ENCODE measurements around the gene SPRY1.

SPRY1 gene

GRCh38 chr4:123378794-123379193 lies 17.8 kb upstream of the SPRY1 start:
- Histone ChIP-seq H3K9ac (ENCODE audit: low read depth in 1 of 2, low read length in 2 of 2) (no peak overlapping the region), H3K27ac (ENCODE audit: low read depth in 2 of 2, low read length in 2 of 2) (no peak overlapping the region)

GRCh38 chr4:123379392-123379791 lies 17.2 kb upstream of the SPRY1 start:
- Histone ChIP-seq H3K9me3 (ENCODE audit: control insufficient read depth in 2 of 2, low read length in 2 of 2) (no peaks in the 10 kb centered on the region), H3K4me3 (ENCODE audit: low read length in 2 of 2) (no peak overlapping the region), H3K4me1 (ENCODE audit: control insufficient read depth in 2 of 2, insufficient read depth in 2 of 2, low read length in 2 of 2) (no peaks in the 10 kb centered on the region), H3K27me3 (ENCODE audit: control insufficient read depth in 2 of 2, insufficient read depth in 2 of 2, low read length in 2 of 2) (no peaks in the 10 kb centered on the region), H3K36me3 (ENCODE audit: control insufficient read depth in 2 of 2, insufficient read depth in 2 of 2, low read length in 2 of 2) (no peaks in the 10 kb centered on the region), H3K27ac (ENCODE audit: low read depth in 2 of 2, low read length in 2 of 2) (no peak overlapping the region), H3K9ac (ENCODE audit: low read depth in 1 of 2, low read length in 2 of 2) (no peak overlapping the region)

More at GRCh38 chr4:123378794-123379193, 17.8 kb upstream of the SPRY1 start:
- H3K27me3 ChIP-seq (ENCODE audit: control insufficient read depth in 2 of 2, insufficient read depth in 2 of 2, low read length in 2 of 2) = no peaks in the 10 kb centered on the region
- no peaks in the 10 kb centered on the region for H3K9me3 ChIP-seq (ENCODE audit: control insufficient read depth in 2 of 2, low read length in 2 of 2)
- no peaks in the 10 kb centered on the region for H3K36me3 ChIP-seq (ENCODE audit: control insufficient read depth in 2 of 2, insufficient read depth in 2 of 2, low read length in 2 of 2)
- no peak overlapping the region for H3K4me3 ChIP-seq (ENCODE audit: low read length in 2 of 2)
- no peaks in the 10 kb centered on the region for H3K4me1 ChIP-seq (ENCODE audit: control insufficient read depth in 2 of 2, insufficient read depth in 2 of 2, low read length in 2 of 2)

- no peaks in the 10 kb centered on the region for H3K27me3 ChIP-seq (ENCODE audit: control insufficient read depth in 2 of 2, insufficient read depth in 2 of 2, low read length in 2 of 2)
- no peaks in the 10 kb centered on the region for H3K4me1 ChIP-seq (ENCODE audit: control insufficient read depth in 2 of 2, insufficient read depth in 2 of 2, low read length in 2 of 2)
- no peaks in the 10 kb centered on the region for H3K9me3 ChIP-seq (ENCODE audit: control insufficient read depth in 2 of 2, low read length in 2 of 2)
- H3K27ac ChIP-seq (ENCODE audit: low read depth in 2 of 2, low read length in 2 of 2) = no peak overlapping the region
- no peak overlapping the region for H3K4me3 ChIP-seq (ENCODE audit: low read length in 2 of 2)
- no peaks in the 10 kb centered on the region for H3K36me3 ChIP-seq (ENCODE audit: control insufficient read depth in 2 of 2, insufficient read depth in 2 of 2, low read length in 2 of 2)
- H3K9ac ChIP-seq (ENCODE audit: low read depth in 1 of 2, low read length in 2 of 2) = no peak overlapping the region
Observed at GRCh38 chr4:123380728-123381716, 15.6 kb upstream of the SPRY1 start.

- no peak overlapping the region for H3K9ac ChIP-seq (ENCODE audit: low read depth in 1 of 2, low read length in 2 of 2)
- H3K4me1 ChIP-seq (ENCODE audit: control insufficient read depth in 2 of 2, insufficient read depth in 2 of 2, low read length in 2 of 2) = no peaks in the 10 kb centered on the region
- H3K4me3 ChIP-seq (ENCODE audit: low read length in 2 of 2) = no peak overlapping the region
- no peaks in the 10 kb centered on the region for H3K27me3 ChIP-seq (ENCODE audit: control insufficient read depth in 2 of 2, insufficient read depth in 2 of 2, low read length in 2 of 2)
- no peaks in the 10 kb centered on the region for H3K9me3 ChIP-seq (ENCODE audit: control insufficient read depth in 2 of 2, low read length in 2 of 2)
- no peak overlapping the region for H3K27ac ChIP-seq (ENCODE audit: low read depth in 2 of 2, low read length in 2 of 2)
- no peaks in the 10 kb centered on the region for H3K36me3 ChIP-seq (ENCODE audit: control insufficient read depth in 2 of 2, insufficient read depth in 2 of 2, low read length in 2 of 2)
Observed at GRCh38 chr4:123381996-123382395, 14.6 kb upstream of the SPRY1 start.

- no peaks in the 10 kb centered on the region for H3K9me3 ChIP-seq (ENCODE audit: control insufficient read depth in 2 of 2, low read length in 2 of 2)
- H3K27ac ChIP-seq (ENCODE audit: low read depth in 2 of 2, low read length in 2 of 2) = no peak overlapping the region
- H3K27me3 ChIP-seq (ENCODE audit: control insufficient read depth in 2 of 2, insufficient read depth in 2 of 2, low read length in 2 of 2) = no peaks in the 10 kb centered on the region
- no peak overlapping the region for H3K4me3 ChIP-seq (ENCODE audit: low read length in 2 of 2)
- H3K9ac ChIP-seq (ENCODE audit: low read depth in 1 of 2, low read length in 2 of 2) = no peak overlapping the region
- H3K36me3 ChIP-seq (ENCODE audit: control insufficient read depth in 2 of 2, insufficient read depth in 2 of 2, low read length in 2 of 2) = no peaks in the 10 kb centered on the region
- H3K4me1 ChIP-seq (ENCODE audit: control insufficient read depth in 2 of 2, insufficient read depth in 2 of 2, low read length in 2 of 2) = no peaks in the 10 kb centered on the region
Observed at GRCh38 chr4:123383566-123383965, 13.0 kb upstream of the SPRY1 start.

GRCh38 chr4:123386609-123387008 lies 10.0 kb upstream of the SPRY1 start:
- Histone ChIP-seq H3K9ac (ENCODE audit: low read depth in 1 of 2, low read length in 2 of 2) (no peak overlapping the region), H3K4me1 (ENCODE audit: control insufficient read depth in 2 of 2, insufficient read depth in 2 of 2, low read length in 2 of 2) (no peaks in the 10 kb centered on the region), H3K4me3 (ENCODE audit: low read length in 2 of 2) (no peak overlapping the region), H3K36me3 (ENCODE audit: control insufficient read depth in 2 of 2, insufficient read depth in 2 of 2, low read length in 2 of 2) (no peaks in the 10 kb centered on the region), H3K9me3 (ENCODE audit: control insufficient read depth in 2 of 2, low read length in 2 of 2) (no peaks in the 10 kb centered on the region), H3K27ac (ENCODE audit: low read depth in 2 of 2, low read length in 2 of 2) (no peak overlapping the region), H3K27me3 (ENCODE audit: control insufficient read depth in 2 of 2, insufficient read depth in 2 of 2, low read length in 2 of 2) (no peaks in the 10 kb centered on the region)

- Histone ChIP-seq H3K36me3 (ENCODE audit: control insufficient read depth in 2 of 2, insufficient read depth in 2 of 2, low read length in 2 of 2) (no peaks in the 10 kb centered on the region), H3K4me3 (ENCODE audit: low read length in 2 of 2) (no peak overlapping the region), H3K27ac (ENCODE audit: low read depth in 2 of 2, low read length in 2 of 2) (no peak overlapping the region), H3K4me1 (ENCODE audit: control insufficient read depth in 2 of 2, insufficient read depth in 2 of 2, low read length in 2 of 2) (no peaks in the 10 kb centered on the region), H3K9ac (ENCODE audit: low read depth in 1 of 2, low read length in 2 of 2) (no peak overlapping the region), H3K27me3 (ENCODE audit: control insufficient read depth in 2 of 2, insufficient read depth in 2 of 2, low read length in 2 of 2) (no peaks in the 10 kb centered on the region), H3K9me3 (ENCODE audit: control insufficient read depth in 2 of 2, low read length in 2 of 2) (no peaks in the 10 kb centered on the region)
Observed at GRCh38 chr4:123390846-123391456, 5.6 kb upstream of the SPRY1 start.

GRCh38 chr4:123393721-123394120 lies 2.9 kb upstream of the SPRY1 start:
- H3K36me3 ChIP-seq (ENCODE audit: control insufficient read depth in 2 of 2, insufficient read depth in 2 of 2, low read length in 2 of 2) = no peaks in the 10 kb centered on the region
- no peaks in the 10 kb centered on the region for H3K27me3 ChIP-seq (ENCODE audit: control insufficient read depth in 2 of 2, insufficient read depth in 2 of 2, low read length in 2 of 2)
- no peak overlapping the region for H3K4me3 ChIP-seq (ENCODE audit: low read length in 2 of 2)
- H3K4me1 ChIP-seq (ENCODE audit: control insufficient read depth in 2 of 2, insufficient read depth in 2 of 2, low read length in 2 of 2) = peaks cover 3% of the 10 kb centered on the region in 2 donors
- H3K9ac ChIP-seq (ENCODE audit: low read depth in 1 of 2, low read length in 2 of 2) = no peak overlapping the region
- no peak overlapping the region for H3K27ac ChIP-seq (ENCODE audit: low read depth in 2 of 2, low read length in 2 of 2)
- no peaks in the 10 kb centered on the region for H3K9me3 ChIP-seq (ENCODE audit: control insufficient read depth in 2 of 2, low read length in 2 of 2)

GRCh38 chr4:123397144-123398065 lies 810 bp downstream of the SPRY1 start:
- Histone ChIP-seq H3K9me3 (ENCODE audit: control insufficient read depth in 2 of 2, low read length in 2 of 2) (no peaks in the 10 kb centered on the region), H3K36me3 (ENCODE audit: control insufficient read depth in 2 of 2, insufficient read depth in 2 of 2, low read length in 2 of 2) (peaks cover 9 to 10% of the 10 kb centered on the region in 2 donors), H3K4me3 (ENCODE audit: low read length in 2 of 2) (peak overlapping the region; percentile 90 to 91), H3K4me1 (ENCODE audit: control insufficient read depth in 2 of 2, insufficient read depth in 2 of 2, low read length in 2 of 2) (peaks cover 3 to 9% of the 10 kb centered on the region in 2 donors), H3K27ac (ENCODE audit: low read depth in 2 of 2, low read length in 2 of 2) (peak overlapping the region; percentile 93 to 96), H3K9ac (ENCODE audit: low read depth in 1 of 2, low read length in 2 of 2) (peak overlapping the region; percentile 94 to 96), H3K27me3 (ENCODE audit: control insufficient read depth in 2 of 2, insufficient read depth in 2 of 2, low read length in 2 of 2) (no peaks in the 10 kb centered on the region)

Data from mucosa of rectum (tissue), 2 donors.